D721Med (cell line): ENCODE data around the gene GRK6.

Experiments used
- DNase-seq: peaks from one replicate; pipeline ENCODE4 v3.0.0; 2011; ENCODE audit warnings: low spot score; ENCODE audit not compliant: insufficient read length
- FAIRE-seq: peaks from 2 replicates; lab custom pipeline; 2011; peaks lifted over from hg19 to GRCh38; lab: Jason Lieb, UNC
- TF ChIP-seq, protein P1 (sequence below): IDR thresholded peaks from 2 replicates; pipeline ENCODE4 v1.5.1; 2012; ENCODE audit warnings: mild to moderate bottlenecking, control low read depth; ENCODE audit not compliant: insufficient read depth; ENCODE audit errors: missing control alignments

Gene GRK6

DNA sequence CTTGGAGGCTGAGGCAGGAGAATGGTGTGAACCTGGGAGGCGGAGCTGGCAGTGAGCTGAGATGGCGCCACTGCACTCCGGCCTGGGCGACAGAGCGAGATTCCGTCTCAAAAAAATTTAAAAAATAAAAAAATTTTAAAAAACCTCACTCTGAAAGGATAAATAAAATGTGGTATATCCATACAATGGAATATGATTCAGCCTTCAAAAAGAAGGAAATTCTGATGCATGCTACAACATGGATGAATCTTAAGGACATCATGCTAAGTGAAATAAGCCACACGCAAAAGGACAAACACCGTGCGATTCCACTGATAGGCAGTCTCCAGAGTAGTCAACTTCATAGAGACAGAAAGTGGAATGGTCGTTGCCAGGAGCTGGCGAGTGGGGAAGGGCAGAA, 38.6 kb downstream of the GRK6 start:
- FAIRE-seq, result no peak
- TF ChIP-seq, protein P1, sequence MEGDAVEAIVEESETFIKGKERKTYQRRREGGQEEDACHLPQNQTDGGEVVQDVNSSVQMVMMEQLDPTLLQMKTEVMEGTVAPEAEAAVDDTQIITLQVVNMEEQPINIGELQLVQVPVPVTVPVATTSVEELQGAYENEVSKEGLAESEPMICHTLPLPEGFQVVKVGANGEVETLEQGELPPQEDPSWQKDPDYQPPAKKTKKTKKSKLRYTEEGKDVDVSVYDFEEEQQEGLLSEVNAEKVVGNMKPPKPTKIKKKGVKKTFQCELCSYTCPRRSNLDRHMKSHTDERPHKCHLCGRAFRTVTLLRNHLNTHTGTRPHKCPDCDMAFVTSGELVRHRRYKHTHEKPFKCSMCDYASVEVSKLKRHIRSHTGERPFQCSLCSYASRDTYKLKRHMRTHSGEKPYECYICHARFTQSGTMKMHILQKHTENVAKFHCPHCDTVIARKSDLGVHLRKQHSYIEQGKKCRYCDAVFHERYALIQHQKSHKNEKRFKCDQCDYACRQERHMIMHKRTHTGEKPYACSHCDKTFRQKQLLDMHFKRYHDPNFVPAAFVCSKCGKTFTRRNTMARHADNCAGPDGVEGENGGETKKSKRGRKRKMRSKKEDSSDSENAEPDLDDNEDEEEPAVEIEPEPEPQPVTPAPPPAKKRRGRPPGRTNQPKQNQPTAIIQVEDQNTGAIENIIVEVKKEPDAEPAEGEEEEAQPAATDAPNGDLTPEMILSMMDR, result no peak
- DNase-seq, result no peak

DNA sequence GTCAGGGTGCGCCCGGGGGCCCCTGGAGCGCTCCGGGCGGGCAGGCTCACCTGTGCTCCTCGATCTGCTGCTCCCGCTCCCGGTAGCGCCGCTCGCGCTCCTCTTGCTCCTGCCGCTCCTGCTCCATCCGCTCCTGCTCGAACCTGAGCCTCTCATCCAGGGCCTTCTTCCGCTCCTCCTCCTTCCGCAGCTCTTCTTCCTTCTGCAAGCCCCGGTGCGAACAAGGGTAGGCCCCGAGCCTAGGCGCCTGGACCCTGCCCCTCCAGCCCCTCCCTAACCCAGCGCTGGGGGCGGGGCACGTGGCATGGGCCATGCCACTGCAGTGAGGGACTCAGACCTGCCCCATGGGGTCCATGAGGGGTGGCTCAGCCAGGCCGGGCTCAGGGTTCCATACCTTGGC, 40.4 kb downstream of the GRK6 start:
- TF ChIP-seq, protein P1, result no peak
- DNase-seq (no peak), FAIRE-seq (no peak)

DNA sequence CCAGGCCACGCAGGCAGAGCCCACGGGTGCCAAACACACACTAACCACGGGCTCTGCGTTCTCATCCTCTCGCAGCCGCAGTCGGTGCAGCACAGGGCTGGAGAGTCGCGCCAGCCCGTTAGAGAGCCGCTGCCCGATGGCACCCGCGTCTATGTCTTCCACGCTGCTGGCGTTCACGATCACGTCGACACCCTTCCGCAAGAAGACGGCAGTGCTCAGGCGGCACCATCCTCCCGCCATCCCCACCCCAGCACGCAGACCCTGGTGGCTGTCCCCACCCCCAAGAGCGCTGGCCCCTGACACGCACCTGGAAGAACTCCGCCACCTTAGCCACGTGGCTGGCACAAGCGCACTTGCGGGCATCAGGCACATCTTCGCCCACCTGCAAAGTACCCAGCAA, 41.0 kb downstream of the GRK6 start:
- FAIRE-seq (no peak), DNase-seq (no peak)
- TF ChIP-seq, protein P1, result no peak

DNA sequence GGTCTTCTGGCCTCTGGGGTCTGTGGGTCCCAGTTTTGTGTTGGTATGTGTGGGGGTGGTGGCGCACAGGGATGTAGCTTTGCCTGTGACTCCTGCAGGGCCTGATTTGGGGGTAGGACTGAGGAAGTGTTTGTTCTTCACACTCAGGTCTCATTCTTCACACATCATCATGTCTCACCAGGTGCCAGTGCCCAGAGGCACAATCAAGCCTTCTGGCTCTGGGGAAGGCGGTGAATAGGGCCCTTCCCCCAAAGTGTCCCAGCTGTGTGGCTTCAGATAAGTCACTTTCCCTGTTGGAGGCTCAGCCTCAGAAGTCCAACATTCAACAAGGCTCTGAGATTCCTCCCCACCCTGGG, 41.8 kb downstream of the GRK6 start:
- DNase-seq (no peak), FAIRE-seq (no peak)
- TF ChIP-seq, protein P1, result no peak

DNA sequence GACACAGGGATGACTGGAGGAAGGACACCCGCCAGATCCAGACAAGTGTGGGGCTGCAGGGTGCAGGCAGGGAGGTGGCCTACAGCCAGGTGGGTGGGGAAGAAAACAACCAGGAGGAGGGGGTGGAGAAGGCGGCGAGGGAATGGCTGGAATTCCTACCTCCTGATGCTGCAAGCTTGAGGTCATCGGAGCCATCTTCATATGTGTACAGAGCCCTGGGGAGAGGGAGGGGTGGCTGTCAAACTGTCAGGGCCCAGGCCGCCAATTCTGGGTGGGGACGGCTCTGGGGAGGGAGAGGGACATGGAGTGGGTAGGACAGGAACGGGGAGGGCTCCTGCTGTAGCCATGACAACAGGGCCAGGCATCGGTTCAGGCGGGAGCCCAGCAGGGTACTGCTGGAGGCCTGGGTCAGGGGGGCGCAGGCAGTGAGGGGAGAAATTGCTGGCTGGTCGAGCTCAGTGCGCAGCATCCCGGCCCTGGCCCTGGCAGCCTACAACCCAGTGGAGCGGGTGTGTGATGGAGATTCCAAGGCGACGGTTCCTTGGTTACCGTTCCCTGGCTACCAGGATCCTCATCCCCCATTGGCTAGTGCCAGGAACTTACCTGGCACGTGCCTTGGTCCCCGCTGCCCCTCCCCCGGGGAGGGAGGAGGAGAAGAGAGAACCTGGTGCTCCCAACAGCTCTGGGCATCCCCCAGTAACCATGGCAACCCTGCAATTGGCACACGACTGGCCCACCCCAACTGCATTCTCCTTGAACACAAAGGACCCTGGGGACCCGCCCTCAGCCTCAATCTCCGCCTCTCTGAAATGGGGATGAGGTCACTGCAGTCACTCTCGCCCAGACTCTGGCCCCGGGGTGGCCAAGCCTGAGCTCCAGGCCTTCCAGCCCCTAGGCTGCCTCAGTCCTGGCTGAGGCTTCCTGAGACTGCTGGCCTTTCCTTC, 42.5 kb downstream of the GRK6 start:
- TF ChIP-seq, protein P1, result no peak
- no peak for DNase-seq
- no peak for FAIRE-seq

DNA sequence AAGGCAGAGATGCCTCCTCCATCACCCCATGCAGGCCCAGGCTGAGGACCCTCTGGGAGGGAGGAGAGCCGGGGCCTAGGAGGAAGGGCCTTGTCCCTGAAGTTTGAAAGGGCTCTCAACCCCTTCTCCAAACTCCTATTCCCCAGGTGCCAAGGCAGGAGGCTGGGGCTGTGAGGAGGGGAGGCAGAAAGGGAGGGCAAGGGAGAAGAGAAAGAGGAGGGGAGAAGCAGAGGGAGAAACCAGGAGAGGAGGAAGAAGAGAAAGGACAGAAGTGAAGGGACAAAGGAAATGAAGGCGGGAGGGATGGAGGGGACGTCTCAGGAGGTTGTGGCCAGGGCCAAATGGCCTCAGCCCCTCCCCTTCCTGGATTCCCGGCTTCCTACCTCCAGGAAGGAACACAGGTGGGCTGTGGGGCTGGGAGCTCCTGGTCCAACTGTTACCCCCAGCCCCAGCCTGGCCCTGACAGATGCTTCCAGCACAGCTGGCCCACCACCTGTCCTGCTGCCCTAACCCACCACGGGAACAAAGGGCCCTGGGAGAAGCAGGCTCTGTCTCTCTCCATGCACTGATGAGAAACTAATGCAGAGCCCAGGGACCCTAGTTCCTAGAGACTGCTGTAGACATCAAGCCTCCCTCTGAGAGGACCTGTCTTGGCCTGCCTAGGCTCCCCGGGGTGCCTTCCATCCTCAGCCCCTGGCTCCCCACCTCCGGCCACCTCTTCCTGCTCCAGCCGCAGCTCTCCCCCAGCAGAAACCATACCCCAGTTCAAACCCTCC, 43.5 kb downstream of the GRK6 start:
- TF ChIP-seq, protein P1, result no peak
- DNase-seq (no peak), FAIRE-seq (no peak)
